Heart right ventricle (tissue), 16 donors: ENCODE measurements around the gene SLC2A1. TPM values are rescaled to one million over a fixed set of nuclear protein-coding genes. Genes with fewer than 3 reads are reported as not detected.

Source experiments
- ATAC-seq, 8 donors: fragments of 200-7000 bp; cut with Tn5 transposase; one replicate each; pipeline ENCODE4 v1.9.1; 2020; ENCODE audit warnings: mild to moderate bottlenecking in 8 of 8, moderate library complexity in 8 of 8, moderate number of reproducible peaks in 1 of 8
- DNase-seq, 2 donors: peaks; one replicate each; pipeline ENCODE4 v3.0.0-alpha.2; 2020
- H3K27ac ChIP-seq, 10 donors: fragments of 200-600 bp; sonication (generic) in 2 of 10; one replicate each; pipeline versions ENCODE4 v1.5.0 to v1.8.0; 2020 to 2022; ENCODE audit warnings: mild to moderate bottlenecking in 3 of 10
- H3K27me3 ChIP-seq, 7 donors: fragments of 200-600 bp; one replicate each; pipeline ENCODE4 v1.8.0; 2021 to 2022; ENCODE audit warnings: mild to moderate bottlenecking in 2 of 7
- H3K36me3 ChIP-seq, 9 donors: fragments of 200-600 bp; sonication (generic) in 1 of 9; one replicate each; pipeline versions ENCODE4 v1.5.0 to v1.8.0; 2020 to 2022; ENCODE audit warnings: mild to moderate bottlenecking in 2 of 9
- H3K4me1 ChIP-seq, 9 donors: fragments of 200-600 bp; sonication (generic) in 1 of 9; one replicate each; pipeline versions ENCODE4 v1.5.0 to v1.8.0; 2020 to 2022; ENCODE audit warnings: mild to moderate bottlenecking in 4 of 9
- H3K4me3 ChIP-seq, 10 donors: fragments of 200-600 bp; sonication (generic) in 2 of 10; one replicate each; pipeline versions ENCODE4 v1.5.0 to v1.8.0; 2020 to 2022; ENCODE audit warnings: mild to moderate bottlenecking in 7 of 10, moderate library complexity in 2 of 10
- H3K9me3 ChIP-seq, 11 donors: fragments of 200-600 bp in 10 of 11; sonication (generic) in 2 of 11; one replicate each; pipeline versions ENCODE4 v1.5.0 to v1.8.0; 2013 to 2022; ENCODE audit warnings: mild to moderate bottlenecking in 2 of 11, control low read depth in 1 of 11, moderate library complexity in 1 of 11
- WGBS, 2 donors: extraction: QIAGEN DNeasy Blood & Tissue Kit; methylation state at CpG; one replicate each; pipeline ENCODE4 v1.1.7; 2013; ENCODE audit warnings: inconsistent platforms in 1 of 2; 5-methylcytosine and 5-hydroxymethylcytosine counted together
- intact Hi-C, 10 donors: fragments of 100-400 bp; cut with DNase I; formaldehyde crosslinking; loops; one replicate each; pipeline versions ENCODE4 v1.11.1 to v1.14.2; 2022
- long read RNA-seq, 3 donors: library from polyadenylated mRNA; unstranded; transcript quantifications; one replicate each; pipeline ENCODE4 v2.0.0, GENCODE V29; 2020 to 2021
- polyA plus RNA-seq, 2 donors: library from polyadenylated mRNA; stranded (reverse); fragments of 200-250 nt; gene quantifications; one replicate each; pipeline ENCODE4 v1.2.3, GENCODE V29; 2013
- total RNA-seq, 10 donors: library from RNA; stranded (reverse); fragmentation: NEBNext Ultra II Directional in 3 of 10; extraction: Animal tissue kit (Norgen Biotek cat#: 25700) in 3 of 10; gene quantifications; one replicate each; pipeline versions ENCODE4 v1.2.1 to v1.2.4, GENCODE V29; 2021 to 2023
- TF ChIP-seq, protein P1 (sequence below), 9 donors: fragments of 200-600 bp; sonication (generic) in 2 of 9; IDR thresholded peaks; one replicate each; pipeline versions ENCODE4 v1.5.0 to v1.8.0; 2021 to 2022; ENCODE audit warnings: antibody characterized with exemption in 9 of 9, mild to moderate bottlenecking in 5 of 9, moderate library complexity in 1 of 9
- donor health status: Arrhythmogenic right ventricular cardiomyopathy.
- donor health status: ischemic (EF 13 %, LVEDD 7.1; RV severe dilation, severe dysfunction).
- donor health status: healthy with polysubstance abuse.
- donor health status: DM: no; HTN: yes; CAD: no.
- donor health status: DM: no; HTN: no; CAD: no.
- donor health status: ischemic (EF 25% LVEDD 6.9; RV normal size, moderate dysfunction).
- donor health status: ischemic (EF 25% LVEDD 5.7; RV mildly dilated, moderate dysfunction).
- donor health status: healthy.
- donor health status: DM: yes; HTN: yes; CAD: no.
- donor health status: Ischemic cardiomyopathy.
- donor health status: ischemic (EF 35%, LVEDD 5.7; RV mildly dilated, moderate dysfunction).
- donor health status: nonischemic (EF 11% LVEDD 7.7; RV severe dilation, severe dysfunction).
- donor health status: DM: yes; HTN: yes; CAD: no.
- donor health status: PGD.
- donor health status: ischemic (EF 29% LVEDD 5.4; RV normal size, mild dysfunction).
- donor health status: nonischemic (EF 23%, LVEDD 6.1; RV moderate dilation, normal function).

Gene SLC2A1
- 10 to 100 TPM in 9 of 10 donors, 1 to 10 TPM in 1; 8.2 to 63.7 (median 28.9) TPM for total RNA-seq
- polyA plus RNA-seq: 10 to 100 TPM in 1 of 2 donors, 1 to 10 TPM in 1; 6.7 to 98.7 TPM
- long read RNA-seq, donor 1, transcript SLC2A1-203 (10 exons, 3,670 nt): major isoform, 32 of 84 reads
- long read RNA-seq, donor 1, partial matches to known transcripts: 47 of 84 reads
- long read RNA-seq, donor 1, other reads (novel, unspliced or antisense): 5 of 84 reads
- long read RNA-seq, donor 2, transcript SLC2A1-203 (10 exons, 3,670 nt): major isoform, 45 of 103 reads
- long read RNA-seq, donor 2, partial matches to known transcripts: 52 of 103 reads
- long read RNA-seq, donor 2, other reads (novel, unspliced or antisense): 6 of 103 reads
- long read RNA-seq, donor 3, transcript SLC2A1-203 (10 exons, 3,670 nt): major isoform, 14 of 22 reads
- long read RNA-seq, donor 3, partial matches to known transcripts: 7 of 22 reads
- long read RNA-seq, donor 3, other reads (novel, unspliced or antisense): 1 of 22 reads

DNA sequence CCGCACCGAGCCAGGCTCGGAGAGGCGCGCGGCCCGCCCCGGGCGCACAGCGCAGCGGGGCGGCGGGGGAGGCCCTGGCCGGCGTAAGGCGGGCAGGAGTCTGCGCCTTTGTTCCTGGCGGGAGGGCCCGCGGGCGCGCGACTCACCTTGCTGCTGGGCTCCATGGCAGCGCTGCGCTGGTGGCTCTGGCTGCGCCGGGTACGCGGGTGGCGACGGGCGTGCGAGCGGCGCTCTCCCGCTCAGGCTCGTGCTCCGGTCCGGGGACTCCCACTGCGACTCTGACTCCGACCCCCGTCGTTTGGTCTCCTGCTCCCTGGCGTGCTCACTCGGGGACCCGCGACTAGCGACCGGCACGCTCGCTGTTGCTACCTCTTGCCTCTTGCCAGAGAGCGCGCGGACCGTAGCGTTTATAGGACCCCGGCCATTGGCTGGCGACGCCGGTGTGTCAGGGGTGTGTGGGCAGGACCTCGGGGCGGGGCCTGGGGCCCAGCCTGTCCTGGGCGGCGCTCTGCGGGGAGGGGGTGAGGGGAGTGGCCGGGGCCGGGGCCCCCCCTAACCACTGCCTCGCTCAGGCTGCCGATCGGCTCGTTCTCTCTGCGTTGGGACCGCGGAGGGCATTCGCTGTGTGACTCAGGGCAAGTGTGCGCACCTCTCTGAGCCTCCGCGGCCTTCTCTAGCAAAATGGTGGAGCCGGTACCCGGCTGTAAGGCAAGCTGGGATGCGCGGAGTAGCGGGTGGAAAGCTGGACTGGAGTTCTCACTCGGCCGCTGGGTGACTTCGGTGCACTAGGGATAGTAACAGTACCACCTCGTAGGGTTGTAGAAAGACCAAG, at the start of gene SLC2A1:
Gene SLC2A1 (minus strand): TSS at position 381 of the 832 bp plus-strand sequence. CDS start 217 bp downstream, at position 164.
- Histone ChIP-seq H3K27ac (peak within 1 kb of the TSS; percentile 66 to 92 (median 82)), H3K4me1 (peaks cover 10 to 53% (median 28%) of the 10 kb centered on the region in 9 donors), H3K36me3 (no peaks in the 10 kb centered on the region), H3K27me3 (peaks cover 0 to 34% (median 0%) of the 10 kb centered on the region in 7 donors), H3K9me3 (no peaks in the 10 kb centered on the region), H3K4me3 (peak within 1 kb of the TSS; percentile 29 to 86 (median 76))
- 0% methylated on average over 81 to 87 of the region's 87 CpGs for WGBS, 2 donors
- peak; percentile 83 to 90 for DNase-seq
- TF ChIP-seq, protein P1, sequence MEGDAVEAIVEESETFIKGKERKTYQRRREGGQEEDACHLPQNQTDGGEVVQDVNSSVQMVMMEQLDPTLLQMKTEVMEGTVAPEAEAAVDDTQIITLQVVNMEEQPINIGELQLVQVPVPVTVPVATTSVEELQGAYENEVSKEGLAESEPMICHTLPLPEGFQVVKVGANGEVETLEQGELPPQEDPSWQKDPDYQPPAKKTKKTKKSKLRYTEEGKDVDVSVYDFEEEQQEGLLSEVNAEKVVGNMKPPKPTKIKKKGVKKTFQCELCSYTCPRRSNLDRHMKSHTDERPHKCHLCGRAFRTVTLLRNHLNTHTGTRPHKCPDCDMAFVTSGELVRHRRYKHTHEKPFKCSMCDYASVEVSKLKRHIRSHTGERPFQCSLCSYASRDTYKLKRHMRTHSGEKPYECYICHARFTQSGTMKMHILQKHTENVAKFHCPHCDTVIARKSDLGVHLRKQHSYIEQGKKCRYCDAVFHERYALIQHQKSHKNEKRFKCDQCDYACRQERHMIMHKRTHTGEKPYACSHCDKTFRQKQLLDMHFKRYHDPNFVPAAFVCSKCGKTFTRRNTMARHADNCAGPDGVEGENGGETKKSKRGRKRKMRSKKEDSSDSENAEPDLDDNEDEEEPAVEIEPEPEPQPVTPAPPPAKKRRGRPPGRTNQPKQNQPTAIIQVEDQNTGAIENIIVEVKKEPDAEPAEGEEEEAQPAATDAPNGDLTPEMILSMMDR (IDR thresholded peaks at IDR 0.05): no peak
- ATAC-seq: peak; percentile 91 to 98 (median 94)
- intact Hi-C loops: loop anchor here in 2 of 10 donors (2.0 kb wide), 1 partner anchor 34 kb away; no protein-coding TSS in a partner anchor

DNA sequence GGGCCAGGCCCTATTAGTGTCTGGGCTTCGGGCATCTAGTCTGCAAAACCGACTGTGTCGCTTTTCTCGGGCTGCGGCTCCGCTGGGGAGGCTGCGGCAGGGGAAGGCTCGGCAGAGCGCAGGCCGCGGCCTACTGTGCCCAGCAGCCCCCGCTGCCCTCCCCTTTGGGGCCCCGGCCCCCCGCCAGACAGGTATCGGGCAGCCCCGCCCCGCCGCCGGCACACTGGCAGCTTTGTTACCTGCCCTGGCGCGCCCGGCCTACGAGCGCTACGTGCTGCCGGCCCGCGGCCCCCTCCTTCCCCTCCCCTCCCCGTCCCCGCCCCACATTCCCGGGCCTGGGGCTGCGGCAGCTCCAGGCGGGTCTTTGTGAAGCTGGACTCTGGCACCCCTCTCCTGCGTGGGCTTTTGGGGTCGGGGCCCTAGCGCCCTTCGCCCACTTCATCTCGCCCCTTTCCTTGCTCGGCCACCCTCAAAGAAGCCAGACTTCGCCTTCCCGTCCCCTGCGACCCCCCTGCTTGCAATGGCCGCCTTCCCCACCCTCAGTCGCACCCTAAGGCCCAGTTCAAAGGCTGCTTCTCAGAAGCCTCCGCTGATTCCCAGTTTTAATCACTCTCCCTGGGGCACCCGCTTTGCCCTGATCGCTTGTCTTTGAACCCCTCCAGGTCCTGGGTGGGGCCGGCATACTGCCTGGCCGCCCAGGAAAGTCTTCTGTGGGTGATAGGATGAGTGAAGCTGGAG, 48.9 kb upstream of the SLC2A1 start:
- WGBS, 2 donors: 51 to 56% methylated on average over 45 to 49 of the region's 49 CpGs
- Histone ChIP-seq H3K27me3 (peaks cover 0 to 36% (median 29%) of the 10 kb centered on the region in 7 donors), H3K9me3 (no peaks in the 10 kb centered on the region), H3K27ac (no peak overlapping the region), H3K36me3 (no peaks in the 10 kb centered on the region), H3K4me1 (peaks cover 0 to 3% (median 0%) of the 10 kb centered on the region in 9 donors), H3K4me3 (no peak overlapping the region)
- intact Hi-C loops: no loop called here
- no peak for DNase-seq
- TF ChIP-seq, protein P1 (IDR thresholded peaks at IDR 0.05): no peak
- no peak for ATAC-seq

DNA sequence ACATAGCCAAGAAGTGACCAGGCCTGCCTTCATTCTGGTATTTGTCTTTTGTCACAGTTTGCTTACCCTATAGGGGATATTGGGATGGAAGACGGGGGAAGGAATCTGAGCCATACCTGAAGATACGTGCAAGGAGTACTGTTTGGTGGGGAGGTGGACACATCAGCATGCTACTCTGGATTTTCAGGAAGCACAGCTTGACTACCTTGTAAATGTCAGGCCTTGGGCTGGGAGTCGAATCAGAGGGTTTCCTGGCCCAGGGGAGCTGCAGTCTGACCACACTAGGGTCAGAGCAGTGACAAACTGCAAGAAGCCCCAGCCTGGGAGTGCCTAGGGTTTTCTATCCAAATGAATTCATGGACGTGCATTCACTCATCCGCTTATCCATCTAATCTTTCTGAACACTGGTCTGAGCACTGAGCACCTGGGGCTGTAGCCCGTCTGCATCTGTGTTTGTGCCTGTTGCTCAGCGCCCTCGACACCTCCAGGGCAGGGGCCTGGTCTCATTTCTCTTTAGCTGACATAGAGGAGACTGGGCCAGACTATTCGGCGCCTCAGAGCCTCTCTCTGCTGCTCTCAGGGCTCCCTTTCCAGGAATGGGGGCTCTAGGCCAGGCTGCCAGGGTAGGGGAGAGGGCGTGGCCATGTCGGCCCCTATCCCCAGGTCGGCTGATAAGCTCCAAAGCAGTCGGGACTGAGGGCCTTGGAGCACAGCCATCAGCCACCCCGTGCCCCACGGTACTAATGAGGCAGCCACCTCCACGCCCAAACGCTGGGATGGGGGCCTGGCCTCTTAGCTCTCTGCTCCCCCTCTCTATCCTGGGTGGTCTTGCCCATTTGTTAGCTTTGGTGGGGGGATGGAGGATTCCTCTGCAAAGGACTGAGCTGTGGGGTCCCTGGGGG, 47.0 kb upstream of the SLC2A1 start:
- 60 to 62% methylated on average over 18 of the region's 18 CpGs for WGBS, 2 donors
- Histone ChIP-seq H3K4me1 (peaks cover 0 to 3% (median 0%) of the 10 kb centered on the region in 9 donors), H3K9me3 (no peaks in the 10 kb centered on the region), H3K27ac (no peak overlapping the region), H3K36me3 (no peaks in the 10 kb centered on the region), H3K27me3 (peaks cover 0 to 36% (median 29%) of the 10 kb centered on the region in 7 donors), H3K4me3 (no peak overlapping the region)
- TF ChIP-seq, protein P1 (IDR thresholded peaks at IDR 0.05): no peak
- DNase-seq: no peak
- no peak for ATAC-seq
- intact Hi-C loops: no loop called here
